GM21528 (cell line): ENCODE data around the gene CTTNBP2NL.
A peak's percentile ranks its signal among the peaks of the same experiment; 100 is the strongest.
"Not testable (repeated sequence)": the region's sequence is repeated elsewhere in the genome, so short reads cannot be mapped to it uniquely, and the experiment has no call there.

Source experiments
- ATAC-seq: cut with Tn5 transposase; IDR thresholded peaks from one replicate; pipeline ENCODE4 v1.9.1; 2021; ENCODE audit warnings: mild to moderate bottlenecking, moderate library complexity; ENCODE audit not compliant: unreplicated experiment, low FRiP score

Gene CTTNBP2NL

GRCh38 chr1:112461200-112461871 lies 65.3 kb downstream of the CTTNBP2NL start:
- ATAC-seq: no peak

- no peak for ATAC-seq
Measured at GRCh38 chr1:112462953-112463279, 66.9 kb downstream of the CTTNBP2NL start.

DNA sequence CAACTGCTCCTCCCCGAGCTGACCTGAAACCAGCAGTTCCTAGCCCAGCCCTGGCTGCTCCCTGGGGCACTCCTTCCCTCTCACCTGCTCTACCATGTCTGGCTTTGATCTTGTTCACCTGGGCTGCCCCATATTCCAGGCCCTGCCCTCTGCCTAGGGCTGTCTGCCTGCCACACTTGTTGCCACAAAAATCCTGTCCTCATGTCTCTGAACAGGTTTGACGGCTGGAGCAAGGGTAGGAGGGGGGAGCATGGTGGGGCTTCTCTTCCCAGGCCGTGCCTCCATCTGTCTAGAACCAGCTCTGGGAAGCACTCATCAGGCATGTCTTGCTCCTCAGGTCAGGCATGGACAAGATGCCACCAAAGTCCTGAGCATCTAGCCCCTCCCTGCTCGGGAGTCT lies 68.5 kb downstream of the CTTNBP2NL start:
- no peak for ATAC-seq

DNA sequence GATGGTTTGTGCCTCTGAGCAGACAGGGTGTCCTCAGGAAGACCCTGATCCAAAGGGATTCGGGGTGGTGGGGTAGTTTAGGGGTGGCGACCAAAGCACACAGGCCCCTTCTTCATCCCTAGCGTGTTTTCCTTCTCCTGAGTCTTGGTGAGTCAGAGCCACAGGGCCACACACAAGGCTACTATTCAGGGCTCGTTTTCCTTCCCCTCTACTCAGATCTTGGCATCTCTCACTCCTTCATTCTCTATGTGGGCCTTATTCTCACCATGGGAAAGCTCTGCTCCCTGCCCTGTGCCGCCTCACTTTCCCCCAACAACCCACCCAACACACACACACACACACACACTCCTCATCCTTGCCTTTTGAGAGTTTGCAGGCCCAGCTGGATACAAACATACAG lies 69.1 kb downstream of the CTTNBP2NL start:
- no peak for ATAC-seq

DNA sequence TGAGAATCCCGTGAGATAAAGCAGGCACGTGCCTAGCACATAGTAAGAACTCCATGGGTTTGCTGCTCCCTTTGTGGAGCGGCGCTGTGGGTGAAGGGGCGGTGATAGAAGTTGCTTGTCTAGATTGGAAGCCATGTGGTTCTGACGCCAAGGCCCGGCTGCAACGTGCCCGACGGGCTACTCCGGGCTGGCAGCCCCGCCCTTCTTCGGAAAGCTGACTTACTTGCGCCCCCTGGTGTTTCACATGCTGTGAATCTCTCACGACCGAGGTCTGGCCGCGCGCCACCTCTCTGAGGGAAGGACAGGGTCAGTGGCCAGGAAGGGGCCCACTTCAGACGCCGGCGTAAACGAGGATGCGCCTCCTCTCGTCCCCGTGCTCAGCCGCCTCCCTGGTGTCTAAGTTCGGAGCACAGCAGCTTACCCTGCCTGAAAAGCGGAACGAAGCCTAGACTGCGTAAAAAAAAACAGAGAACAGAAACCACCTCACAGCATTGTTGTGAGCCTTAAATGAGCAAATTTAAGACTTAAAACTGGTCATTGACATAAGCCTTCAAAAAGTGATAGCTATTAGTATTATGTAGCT lies 70.2 kb downstream of the CTTNBP2NL start:
- ATAC-seq: peak; percentile 85

- not testable (repeated sequence) for ATAC-seq
Measured at GRCh38 chr1:112470324-112470723, 74.3 kb downstream of the CTTNBP2NL start.

GRCh38 chr1:112470966-112471365 lies 75.0 kb downstream of the CTTNBP2NL start:
- ATAC-seq: no peak

DNA sequence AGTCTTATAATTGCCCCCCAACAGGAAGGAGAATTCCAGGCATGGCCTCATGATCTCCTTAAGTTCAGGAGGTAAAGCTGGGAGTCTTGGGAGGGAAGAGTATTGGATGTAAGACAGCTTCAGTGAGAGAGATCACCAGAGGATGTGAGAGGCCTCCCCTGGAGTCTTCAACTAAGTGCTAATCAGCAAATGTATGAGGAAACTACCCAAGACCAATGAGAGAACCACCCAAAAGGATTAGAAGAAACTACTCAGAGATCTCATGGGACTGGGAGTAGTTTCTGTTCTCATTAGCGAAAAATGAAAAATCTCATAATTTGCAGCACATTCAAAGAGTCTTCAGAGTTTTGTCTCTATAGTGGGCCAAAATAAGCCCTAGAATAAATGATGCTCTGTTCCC lies 76.1 kb downstream of the CTTNBP2NL start:
- no peak for ATAC-seq

- no peak for ATAC-seq
Measured at GRCh38 chr1:112477550-112477949, 81.5 kb downstream of the CTTNBP2NL start.

DNA sequence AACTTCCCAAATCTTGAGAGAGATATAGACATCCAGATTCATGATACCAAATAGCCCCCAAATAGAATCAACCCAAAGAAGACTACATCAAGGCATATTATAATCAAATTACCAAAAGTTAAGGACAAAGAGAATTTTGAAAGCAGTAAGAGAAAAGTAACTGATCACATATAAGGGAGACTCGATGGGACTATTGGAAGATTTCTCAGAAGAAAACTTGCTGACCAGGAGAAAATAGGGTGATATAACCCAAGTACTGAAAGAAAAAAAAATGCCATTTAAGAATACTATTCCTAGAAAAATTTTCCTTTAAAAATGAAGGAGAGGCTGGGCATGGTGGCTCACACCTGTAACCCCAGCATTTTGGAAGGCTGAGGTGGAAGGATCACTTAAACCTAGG lies 82.3 kb downstream of the CTTNBP2NL start:
- ATAC-seq: no peak

DNA sequence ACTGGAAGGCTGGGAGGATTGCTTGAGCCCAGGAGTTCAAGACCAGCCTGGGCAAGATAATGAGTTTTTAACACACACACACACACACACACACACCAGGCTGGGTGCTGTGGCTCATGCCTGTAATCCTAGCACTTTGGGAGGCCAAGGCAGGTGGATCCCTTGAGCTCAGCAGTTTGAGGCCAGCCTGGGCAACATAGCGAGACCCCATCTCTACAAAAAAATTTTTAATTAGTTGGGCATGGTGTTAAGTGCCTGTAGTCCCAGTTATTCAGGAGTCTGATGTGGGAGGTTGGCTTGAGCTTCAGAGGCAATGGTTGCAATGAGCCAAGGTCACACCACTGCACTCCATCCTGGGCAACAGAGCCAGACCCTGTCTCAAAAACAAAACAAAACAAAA lies 90.0 kb downstream of the CTTNBP2NL start:
- ATAC-seq: not testable (repeated sequence)

DNA sequence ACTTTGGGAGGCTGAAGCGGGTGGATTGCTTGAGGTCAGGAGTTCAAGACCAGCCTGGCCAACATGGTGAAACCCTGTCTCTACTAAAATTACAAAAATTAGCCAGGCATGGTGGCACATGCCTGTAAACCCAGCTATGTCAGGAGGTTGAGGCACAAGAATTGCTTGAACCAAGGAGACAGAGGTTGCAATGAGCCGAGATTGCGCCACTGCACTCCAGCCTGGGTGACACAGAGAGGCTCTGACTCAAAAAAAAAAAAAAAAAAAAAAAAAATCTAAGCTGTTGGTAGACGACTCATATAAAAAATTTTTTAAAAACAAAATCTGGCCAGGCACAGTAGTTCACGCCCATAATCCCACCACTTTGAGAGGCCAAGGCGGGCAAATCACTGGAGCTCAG lies 91.7 kb downstream of the CTTNBP2NL start:
- ATAC-seq: not testable (repeated sequence)

GRCh38 chr1:112488141-112488540 lies 92.1 kb downstream of the CTTNBP2NL start:
- ATAC-seq: no peak

DNA sequence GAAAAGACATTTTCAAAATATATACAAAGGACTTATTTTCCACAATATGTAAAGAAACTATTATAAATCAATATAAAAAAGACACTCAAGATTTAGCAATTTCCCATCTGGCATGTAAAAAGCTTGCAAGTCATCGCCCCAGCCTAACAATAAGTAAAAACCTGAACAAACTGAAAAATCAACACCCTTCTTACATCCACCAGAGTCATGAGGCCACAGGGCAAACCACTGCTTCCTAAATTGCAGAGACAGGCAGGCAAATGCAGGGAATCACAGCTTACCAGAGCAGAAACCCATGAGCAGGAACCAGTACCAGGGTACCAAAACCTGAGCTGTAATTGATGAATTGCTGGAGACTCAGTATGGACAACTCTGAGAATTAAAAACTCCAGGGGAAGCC lies 96.1 kb downstream of the CTTNBP2NL start:
- no peak for ATAC-seq

DNA sequence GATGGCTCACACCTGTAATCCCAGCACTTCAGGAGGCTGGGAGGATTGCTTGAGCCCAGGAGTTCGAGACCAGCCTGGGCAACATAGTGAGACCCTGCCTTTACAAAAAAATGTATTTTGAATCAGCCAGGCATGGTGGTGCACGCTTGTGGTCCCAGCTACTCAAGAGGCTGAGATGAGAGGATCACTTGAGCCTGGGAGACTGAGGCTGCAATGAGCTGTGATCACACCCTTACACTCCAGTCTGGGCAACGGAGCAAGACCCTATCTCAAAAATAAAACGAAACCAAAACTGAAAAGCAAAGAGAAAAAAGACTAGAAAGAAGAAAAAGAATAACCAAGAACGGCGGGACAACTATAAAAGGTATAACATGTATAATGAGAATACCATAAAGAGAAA lies 97.3 kb downstream of the CTTNBP2NL start:
- ATAC-seq: no peak

GRCh38 chr1:112496290-112496689 lies 100.3 kb downstream of the CTTNBP2NL start:
- ATAC-seq: no peak

DNA sequence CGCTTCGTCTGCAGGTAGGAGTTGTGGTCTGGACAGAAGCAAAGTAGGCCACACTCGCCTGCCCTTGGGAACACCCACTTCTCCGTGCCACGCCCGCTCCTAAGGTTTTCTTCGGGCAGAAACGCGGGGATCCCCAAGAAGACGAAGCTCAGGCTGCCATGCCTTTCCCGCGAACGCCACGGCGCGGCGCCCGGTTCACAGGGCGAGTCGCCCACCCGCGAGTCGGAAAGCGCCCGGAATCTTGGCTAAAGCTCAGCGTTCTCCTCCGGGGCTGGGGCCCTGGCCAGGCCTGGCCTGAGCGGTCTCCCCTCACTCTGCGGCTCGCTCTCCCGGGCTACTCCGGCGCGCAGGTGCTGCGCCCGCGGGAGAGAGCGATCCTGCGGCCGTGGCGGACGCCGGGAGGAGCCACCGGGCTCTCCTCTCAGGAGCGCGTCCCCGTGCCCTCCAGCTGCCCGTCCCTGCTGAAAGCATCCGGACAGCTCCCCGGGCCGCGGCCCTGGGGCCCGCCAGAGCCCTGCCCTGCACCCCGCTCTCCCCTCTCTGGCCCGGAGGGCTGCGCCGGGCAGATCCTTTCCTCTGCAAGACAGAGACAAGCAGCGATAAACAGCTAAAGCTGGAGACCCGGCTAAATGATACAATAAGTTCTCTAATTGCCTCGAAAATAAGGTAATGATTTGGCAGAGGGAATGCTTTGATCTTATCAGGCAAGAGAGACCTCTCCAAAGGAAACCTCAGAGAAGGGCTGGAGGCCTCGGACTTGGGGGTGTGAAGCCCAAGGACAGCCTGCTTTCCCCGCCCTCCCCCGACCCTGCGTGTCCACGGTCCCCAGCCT lies 106.0 kb downstream of the CTTNBP2NL start:
- ATAC-seq: peak; percentile 55

- no peak for ATAC-seq
Measured at GRCh38 chr1:112502826-112503225, 106.8 kb downstream of the CTTNBP2NL start.

DNA sequence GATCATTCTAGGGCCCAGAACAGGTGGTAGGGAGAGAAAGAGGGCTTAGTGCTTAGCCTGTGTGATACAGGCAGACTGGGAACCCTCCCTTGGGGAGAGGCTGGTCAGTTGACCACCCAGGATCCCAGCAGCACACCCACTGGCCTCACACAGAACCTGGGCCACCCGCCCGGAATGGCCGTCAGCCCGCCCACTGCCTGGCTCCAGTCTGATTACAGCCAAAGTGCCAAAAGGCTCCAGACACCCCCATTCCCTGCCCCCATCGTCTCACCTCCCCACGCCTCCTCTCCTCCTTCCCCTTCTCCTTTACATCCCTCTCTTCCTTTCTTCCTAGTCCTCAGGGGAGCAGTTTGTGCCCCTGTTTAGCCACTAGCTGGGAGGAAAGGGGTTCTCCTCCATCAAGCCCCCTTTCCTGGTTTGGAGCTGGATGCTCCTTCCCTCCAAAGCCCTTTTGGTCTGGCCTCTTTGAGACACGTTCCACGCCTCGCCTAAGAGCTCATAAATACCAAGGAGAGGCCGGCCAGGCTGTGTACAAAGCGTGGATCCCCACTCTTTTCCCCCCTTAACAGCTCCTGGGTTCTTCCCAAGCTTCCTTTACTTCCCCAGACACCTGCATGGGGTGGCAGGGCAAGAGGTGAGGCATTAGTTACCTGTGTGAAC lies 108.1 kb downstream of the CTTNBP2NL start:
- ATAC-seq: no peak

DNA sequence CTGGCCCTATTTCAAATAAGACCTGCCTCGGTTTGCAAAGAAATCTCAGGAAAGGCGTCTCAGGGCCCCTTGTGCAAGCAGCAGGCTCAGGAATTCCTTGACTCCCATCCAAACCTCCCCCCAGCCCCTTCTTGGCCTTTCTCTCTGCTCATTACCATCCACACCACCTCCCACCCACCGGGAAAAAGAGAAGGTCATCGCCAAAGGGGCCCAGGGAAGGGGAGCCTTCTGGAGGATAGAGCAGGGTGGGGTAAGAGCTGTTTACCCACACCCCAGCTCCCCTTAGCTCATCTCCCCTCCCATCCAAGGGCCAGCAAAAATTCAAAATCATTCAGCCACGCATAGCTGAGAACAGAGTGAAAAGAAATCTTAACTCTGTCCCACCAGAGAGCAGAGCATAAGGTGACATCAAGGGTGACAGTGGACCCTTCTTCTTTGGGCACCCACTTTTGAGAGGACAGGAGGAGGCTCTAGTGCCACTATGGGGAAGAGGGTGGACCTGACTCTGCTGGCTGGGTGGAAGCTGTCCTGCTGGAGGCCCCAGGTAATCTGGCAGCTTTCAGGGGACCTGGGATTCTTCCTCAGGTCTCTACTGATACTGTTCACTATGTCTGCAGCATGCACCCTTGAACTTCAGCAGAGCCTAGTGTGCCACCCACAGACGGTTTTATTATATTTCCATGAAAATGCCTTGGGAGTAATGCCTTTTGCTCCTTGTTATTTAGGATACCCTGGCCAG lies 108.8 kb downstream of the CTTNBP2NL start:
- ATAC-seq: no peak

- ATAC-seq: no peak
Measured at GRCh38 chr1:112505400-112505785, 109.4 kb downstream of the CTTNBP2NL start.
